Endodermal cell (in vitro differentiated cells): ENCODE measurements around the gene ADRB1. TPM values are rescaled to one million over a fixed set of nuclear protein-coding genes. Genes with fewer than 3 reads are reported as not detected.

Experiments used
- DNase-seq: peaks from one replicate; pipeline ENCODE4 v3.0.0-alpha.2; 2017
- H3K27ac ChIP-seq: 2 replicates; pipeline ENCODE4 v1.5.1; 2013; ENCODE audit warnings: mild to moderate bottlenecking, low read depth, low read length, moderate library complexity
- H3K27me3 ChIP-seq: 2 replicates; pipeline ENCODE4 v1.6.1; 2013; ENCODE audit warnings: mild to moderate bottlenecking, low read length, moderate library complexity; ENCODE audit not compliant: insufficient read depth, control insufficient read depth, poor library complexity, severe bottlenecking
- H3K36me3 ChIP-seq: 2 replicates; pipeline ENCODE4 v1.7.0; 2013; ENCODE audit warnings: mild to moderate bottlenecking, low read length, moderate library complexity; ENCODE audit not compliant: control insufficient read depth, insufficient read depth
- H3K4me1 ChIP-seq: one replicate; pipeline ENCODE4 v1.7.0; 2013; ENCODE audit warnings: low read length; ENCODE audit not compliant: control insufficient read depth, insufficient read depth
- H3K4me3 ChIP-seq: 2 replicates; pipeline ENCODE4 v1.5.1; 2013; ENCODE audit warnings: mild to moderate bottlenecking, low read length, moderate library complexity
- H3K9ac ChIP-seq: 2 replicates; pipeline ENCODE4 v1.6.1; 2013; ENCODE audit warnings: mild to moderate bottlenecking, low read length, moderate library complexity; ENCODE audit not compliant: poor library complexity, severe bottlenecking; ENCODE audit errors: extremely low read depth
- H3K9me3 ChIP-seq: 2 replicates; pipeline ENCODE4 v1.6.1; 2013; ENCODE audit warnings: mild to moderate bottlenecking, low read length, moderate library complexity; ENCODE audit not compliant: control insufficient read depth
- H3K27ac Mint-ChIP-seq: 2 replicates; pipeline ENCODE4 v1.8.0; 2020; ENCODE audit warnings: mixed read lengths
- H3K27me3 Mint-ChIP-seq: 2 replicates; pipeline ENCODE4 v1.8.0; 2021; ENCODE audit warnings: mild to moderate bottlenecking, mixed read lengths; ENCODE audit not compliant: insufficient read depth
- H3K36me3 Mint-ChIP-seq: 2 replicates; pipeline ENCODE4 v1.8.0; 2020; ENCODE audit warnings: low read depth, mixed read lengths
- H3K4me1 Mint-ChIP-seq: 2 replicates; pipeline ENCODE4 v1.8.0; 2020; ENCODE audit warnings: mixed read lengths
- H3K4me3 Mint-ChIP-seq: 2 replicates; pipeline ENCODE4 v1.8.0; 2020; ENCODE audit warnings: mild to moderate bottlenecking, moderate library complexity, mixed read lengths
- H3K9me3 Mint-ChIP-seq: 2 replicates; pipeline ENCODE4 v1.8.0; 2020; ENCODE audit warnings: mild to moderate bottlenecking, mixed read lengths
- WGBS, 2 experiments: methylation state at CpG; one replicate each; pipeline versions ENCODE4 v1.1.5 to v1.1.7; 2013; ENCODE audit warnings: missing lambda C conversion rate in 2 of 2, mixed read lengths in 1 of 2; ENCODE audit not compliant: insufficient coverage in 1 of 2, insufficient read length in 1 of 2; 5-methylcytosine and 5-hydroxymethylcytosine counted together
- total RNA-seq, 2 donors: library from RNA; stranded (reverse); fragmentation: NEBNext Ultra II Directional in 1 of 2; extraction: Animal tissue kit (Norgen Biotek cat#: 25700) in 1 of 2; gene quantifications; 2 replicates in 1 of 2; 3 replicates in 1 of 2; pipeline ENCODE4 v1.2.1, GENCODE V29; 2021
- TF ChIP-seq, protein P1 (sequence below): fragments of 200-600 bp; sonication (generic); conservative IDR thresholded peaks from 2 replicates; pipeline ENCODE4 v1.5.0; 2021; ENCODE audit warnings: antibody characterized with exemption, mild to moderate bottlenecking

The ADRB1 gene
- total RNA-seq, 2 donors from 2014 or later = not detected

DNA sequence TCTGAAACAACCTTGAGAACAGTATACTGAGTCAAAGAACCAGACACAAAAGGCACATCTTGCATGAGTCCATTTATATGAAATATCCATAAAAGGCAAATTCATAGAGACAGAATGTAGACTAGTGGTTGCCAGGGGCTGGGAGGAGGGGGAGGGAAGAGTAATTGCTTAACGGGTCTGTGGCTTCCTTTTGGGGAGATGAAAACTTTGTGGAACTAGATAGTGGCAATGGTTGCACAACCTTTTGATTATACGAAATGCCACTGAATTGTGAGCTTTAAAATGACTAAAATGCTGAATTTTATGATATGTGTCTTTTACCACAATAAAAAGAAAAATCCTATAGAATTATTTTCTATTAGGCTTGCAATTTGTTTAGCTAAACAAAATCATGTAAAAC is 16.8 kb downstream of the ADRB1 start:
- H3K4me3 ChIP-seq = no peak overlapping the region
- TF ChIP-seq, protein P1, sequence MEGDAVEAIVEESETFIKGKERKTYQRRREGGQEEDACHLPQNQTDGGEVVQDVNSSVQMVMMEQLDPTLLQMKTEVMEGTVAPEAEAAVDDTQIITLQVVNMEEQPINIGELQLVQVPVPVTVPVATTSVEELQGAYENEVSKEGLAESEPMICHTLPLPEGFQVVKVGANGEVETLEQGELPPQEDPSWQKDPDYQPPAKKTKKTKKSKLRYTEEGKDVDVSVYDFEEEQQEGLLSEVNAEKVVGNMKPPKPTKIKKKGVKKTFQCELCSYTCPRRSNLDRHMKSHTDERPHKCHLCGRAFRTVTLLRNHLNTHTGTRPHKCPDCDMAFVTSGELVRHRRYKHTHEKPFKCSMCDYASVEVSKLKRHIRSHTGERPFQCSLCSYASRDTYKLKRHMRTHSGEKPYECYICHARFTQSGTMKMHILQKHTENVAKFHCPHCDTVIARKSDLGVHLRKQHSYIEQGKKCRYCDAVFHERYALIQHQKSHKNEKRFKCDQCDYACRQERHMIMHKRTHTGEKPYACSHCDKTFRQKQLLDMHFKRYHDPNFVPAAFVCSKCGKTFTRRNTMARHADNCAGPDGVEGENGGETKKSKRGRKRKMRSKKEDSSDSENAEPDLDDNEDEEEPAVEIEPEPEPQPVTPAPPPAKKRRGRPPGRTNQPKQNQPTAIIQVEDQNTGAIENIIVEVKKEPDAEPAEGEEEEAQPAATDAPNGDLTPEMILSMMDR = no peak
- H3K36me3 ChIP-seq = no peaks in the 10 kb centered on the region
- no peaks in the 10 kb centered on the region for H3K4me1 ChIP-seq
- whole genome bisulfite sequencing, 2 experiments = 82 to 100% methylated on average over 2 of the region's 2 CpGs
- H3K4me3 Mint-ChIP-seq = no peak overlapping the region
- no peaks in the 10 kb centered on the region for H3K27me3 ChIP-seq
- H3K9me3 Mint-ChIP-seq = no peaks in the 10 kb centered on the region
- no peak overlapping the region for H3K27ac ChIP-seq
- H3K9me3 ChIP-seq = no peaks in the 10 kb centered on the region
- H3K9ac ChIP-seq = no peak overlapping the region
- H3K27ac Mint-ChIP-seq = no peak overlapping the region
- H3K27me3 Mint-ChIP-seq = no peaks in the 10 kb centered on the region
- H3K36me3 Mint-ChIP-seq = no peaks in the 10 kb centered on the region
- DNase-seq = no peak
- H3K4me1 Mint-ChIP-seq = peaks cover 11% of the 10 kb centered on the region

DNA sequence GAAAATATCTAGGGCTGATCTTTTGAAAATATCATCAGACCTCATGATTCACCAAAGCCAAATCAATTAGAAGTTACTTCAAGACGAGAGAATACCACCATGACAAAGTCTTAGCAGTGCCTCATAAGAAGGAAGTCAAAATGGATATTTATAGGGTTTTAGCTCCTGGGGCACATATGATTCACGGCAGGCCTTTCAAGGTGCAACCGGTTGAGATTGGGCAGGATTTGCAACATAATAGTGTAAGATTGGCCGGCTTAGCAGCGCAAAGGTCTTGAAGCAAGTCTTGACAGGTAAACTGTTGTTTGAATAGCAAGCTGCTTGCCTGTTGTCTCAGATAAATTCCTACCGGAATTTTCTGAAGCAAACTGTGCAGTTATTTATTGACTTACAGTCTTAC is 17.5 kb downstream of the ADRB1 start:
- TF ChIP-seq, protein P1 = no peak
- H3K27me3 Mint-ChIP-seq = no peaks in the 10 kb centered on the region
- H3K4me3 Mint-ChIP-seq = no peak overlapping the region
- H3K9me3 Mint-ChIP-seq = no peaks in the 10 kb centered on the region
- no peak overlapping the region for H3K9ac ChIP-seq
- H3K36me3 ChIP-seq = no peaks in the 10 kb centered on the region
- 60 to 70% methylated on average over 5 to 6 of the region's 6 CpGs for WGBS, 2 experiments
- H3K27ac Mint-ChIP-seq = no peak overlapping the region
- no peaks in the 10 kb centered on the region for H3K9me3 ChIP-seq
- no peaks in the 10 kb centered on the region for H3K36me3 Mint-ChIP-seq
- no peaks in the 10 kb centered on the region for H3K27me3 ChIP-seq
- peaks cover 11% of the 10 kb centered on the region for H3K4me1 Mint-ChIP-seq
- H3K4me1 ChIP-seq = no peaks in the 10 kb centered on the region
- H3K4me3 ChIP-seq = no peak overlapping the region
- DNase-seq = no peak
- H3K27ac ChIP-seq = no peak overlapping the region

GRCh38 chr10:114061789-114062188 is 18.1 kb downstream of the ADRB1 start:
- Mint-ChIP-seq H3K9me3 (no peaks in the 10 kb centered on the region), H3K4me3 (no peak overlapping the region), H3K36me3 (no peaks in the 10 kb centered on the region), H3K4me1 (peaks cover 11% of the 10 kb centered on the region), H3K27ac (no peak overlapping the region), H3K27me3 (no peaks in the 10 kb centered on the region)
- H3K27ac ChIP-seq = no peak overlapping the region
- no peak overlapping the region for H3K9ac ChIP-seq
- H3K4me3 ChIP-seq = no peak overlapping the region
- no peak for DNase-seq
- no peaks in the 10 kb centered on the region for H3K4me1 ChIP-seq
- H3K27me3 ChIP-seq = no peaks in the 10 kb centered on the region
- no peaks in the 10 kb centered on the region for H3K36me3 ChIP-seq
- TF ChIP-seq, protein P1 = no peak
- 90 to 100% methylated on average over 2 to 4 of the region's 9 CpGs for WGBS, 2 experiments
- no peaks in the 10 kb centered on the region for H3K9me3 ChIP-seq
